ENCODE results near the gene IGSF3. TPM values are rescaled to one million over a fixed set of nuclear protein-coding genes. Genes with fewer than 3 reads are reported as not detected.

The IGSF3 gene
- polyA plus RNA-seq, 1 donor (not counting 4 experiments of a cell fraction or from before 2014, with no cell fraction given) = 47.4 TPM

GRCh38 chr1:116681343-116681899 lies 13.9 kb upstream of the IGSF3 start:
- Histone ChIP-seq H3K4me2 (ENCODE audit: control insufficient read depth, extremely low read depth, insufficient read depth, low read depth, low read length) (peak overlapping the region; percentile 69), H3K79me2 (ENCODE audit: control insufficient read depth, insufficient read depth, low read length) (no peaks in the 10 kb centered on the region), H3K4me3 (ENCODE audit: control insufficient read depth in 2 of 3, extremely low read depth in 1 of 3, insufficient read depth in 2 of 3, low read depth in 1 of 3, low read length in 3 of 3) (peak overlapping the region in 1 of 3 experiments; percentile 32), H3K9me3 (ENCODE audit: control insufficient read depth, low read depth, low read length) (no peaks in the 10 kb centered on the region), H3K36me3 (ENCODE audit: control insufficient read depth in 2 of 2, extremely low read depth in 1 of 2, insufficient read depth in 2 of 2, low read length in 2 of 2) (no peaks in the 10 kb centered on the region), H4K20me1 (ENCODE audit: control insufficient read depth, extremely low read depth, insufficient read depth, low read length) (no peaks in the 10 kb centered on the region), H3K27ac (ENCODE audit: control insufficient read depth, insufficient read depth, low read length) (peak overlapping the region; percentile 64), H3K27me3 (ENCODE audit: control insufficient read depth, extremely low read depth, insufficient read depth, low read length) (no peaks in the 10 kb centered on the region), H3K4me1 (ENCODE audit: control insufficient read depth, extremely low read depth, insufficient read depth, low read length) (peaks cover 47% of the 10 kb centered on the region), H3K9ac (ENCODE audit: control insufficient read depth, extremely low read depth, insufficient read depth, low read length) (no peak overlapping the region), H3K9me1 (ENCODE audit: control insufficient read depth, extremely low read depth, insufficient read depth, low read length) (no peaks in the 10 kb centered on the region), H2AFZ (ENCODE audit: control insufficient read depth, low read length) (no peak overlapping the region)
- peak; percentile 17 for FAIRE-seq
- dilution Hi-C loops (cut with MboI; ENCODE audit: extremely low pct_ligation_motif_present, low sequenced_read_pairs) = no loop called here
- TF ChIP-seq CTCF (optimal IDR thresholded peaks at IDR 0.05 in 1 of 3, IDR thresholded peaks at IDR 0.05 in 1 of 3, conservative IDR thresholded peaks at IDR 0.05 in 1 of 3; ENCODE audit: extremely low read depth in 1 of 3, insufficient read depth in 2 of 3, low read length in 3 of 3) (no peak), EZH2 (IDR thresholded peaks at IDR 0.05; ENCODE audit: low read length) (no peak)
- no peak for DNase-seq (ENCODE audit: low read depth, low spot score)

DNA sequence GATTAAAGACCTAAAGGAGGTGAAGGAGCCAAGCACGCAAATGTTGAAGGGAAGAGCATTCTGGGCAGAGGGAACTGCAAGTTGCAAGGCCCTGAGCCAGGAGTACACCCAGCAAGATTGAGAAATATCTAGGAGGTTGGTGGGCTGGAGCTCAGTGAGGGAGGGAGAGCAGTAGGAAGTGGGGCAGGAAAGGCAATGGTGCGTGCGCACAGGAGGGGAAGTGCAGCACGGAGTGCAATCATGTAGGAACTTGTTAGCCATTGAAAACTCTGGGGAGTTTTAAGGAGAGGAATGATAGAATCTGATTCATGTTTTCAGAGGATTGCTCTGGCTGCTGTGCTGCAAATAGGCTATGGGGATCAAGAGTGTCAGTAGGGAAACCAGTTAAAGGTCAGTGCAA lies 13.2 kb upstream of the IGSF3 start:
- H3K27me3 ChIP-seq (ENCODE audit: control insufficient read depth, extremely low read depth, insufficient read depth, low read length) = no peaks in the 10 kb centered on the region
- dilution Hi-C loops (cut with MboI; ENCODE audit: extremely low pct_ligation_motif_present, low sequenced_read_pairs) = no loop called here
- no peak for TF ChIP-seq EZH2 (IDR thresholded peaks at IDR 0.05; ENCODE audit: low read length)
- no peak for TF ChIP-seq CTCF (optimal IDR thresholded peaks at IDR 0.05 in 1 of 3, IDR thresholded peaks at IDR 0.05 in 1 of 3, conservative IDR thresholded peaks at IDR 0.05 in 1 of 3; ENCODE audit: extremely low read depth in 1 of 3, insufficient read depth in 2 of 3, low read length in 3 of 3)
- H3K4me1 ChIP-seq (ENCODE audit: control insufficient read depth, extremely low read depth, insufficient read depth, low read length) = peaks cover 47% of the 10 kb centered on the region
- no peak overlapping the region for H3K9ac ChIP-seq (ENCODE audit: control insufficient read depth, extremely low read depth, insufficient read depth, low read length)
- peak overlapping the region; percentile 64 for H3K27ac ChIP-seq (ENCODE audit: control insufficient read depth, insufficient read depth, low read length)
- H2AFZ ChIP-seq (ENCODE audit: control insufficient read depth, low read length) = peak overlapping the region; percentile 84
- peak overlapping the region; percentile 69 for H3K4me2 ChIP-seq (ENCODE audit: control insufficient read depth, extremely low read depth, insufficient read depth, low read depth, low read length)
- no peaks in the 10 kb centered on the region for H3K9me1 ChIP-seq (ENCODE audit: control insufficient read depth, extremely low read depth, insufficient read depth, low read length)
- H4K20me1 ChIP-seq (ENCODE audit: control insufficient read depth, extremely low read depth, insufficient read depth, low read length) = no peaks in the 10 kb centered on the region
- DNase-seq (ENCODE audit: low read depth, low spot score) (peak; percentile 58), FAIRE-seq (peak; percentile 93)
- no peaks in the 10 kb centered on the region for H3K9me3 ChIP-seq (ENCODE audit: control insufficient read depth, low read depth, low read length)
- H3K79me2 ChIP-seq (ENCODE audit: control insufficient read depth, insufficient read depth, low read length) = no peaks in the 10 kb centered on the region
- peak overlapping the region in 1 of 3 experiments; percentile 32 for H3K4me3 ChIP-seq (ENCODE audit: control insufficient read depth in 2 of 3, extremely low read depth in 1 of 3, insufficient read depth in 2 of 3, low read depth in 1 of 3, low read length in 3 of 3)
- no peaks in the 10 kb centered on the region for H3K36me3 ChIP-seq (ENCODE audit: control insufficient read depth in 2 of 2, extremely low read depth in 1 of 2, insufficient read depth in 2 of 2, low read length in 2 of 2)

Measured in keratinocyte (primary cell).